HEK293 (cell line): ENCODE results near the gene SETD1A.

Experiments used
- ATF2 ChIP-seq: fragments of 450-650 bp; formaldehyde crosslinking; IDR thresholded peaks from 2 replicates; pipeline ENCODE4 v1.5.1; 2016; ENCODE audit warnings: missing biosample characterization, missing genetic modification characterization, low read depth
- GLIS1 ChIP-seq: fragments of 450-650 bp; formaldehyde crosslinking; IDR thresholded peaks from 2 replicates; pipeline ENCODE4 v1.5.1; 2016; ENCODE audit warnings: missing biosample characterization, missing genetic modification characterization
- KLF8 ChIP-seq: fragments of 450-650 bp; formaldehyde crosslinking; IDR thresholded peaks from 2 replicates; pipeline ENCODE4 v1.5.1; 2016; ENCODE audit warnings: missing biosample characterization, missing genetic modification characterization
- KLF9 ChIP-seq: fragments of 450-650 bp; formaldehyde crosslinking; IDR thresholded peaks from 2 replicates; pipeline ENCODE4 v1.5.1; 2016; ENCODE audit warnings: missing biosample characterization, missing genetic modification characterization, low read depth
- PRDM2 ChIP-seq: fragments of 450-650 bp; formaldehyde crosslinking; IDR thresholded peaks from 2 replicates; pipeline ENCODE4 v1.5.1; 2016; ENCODE audit warnings: missing biosample characterization, missing genetic modification characterization, borderline replicate concordance
- SP7 ChIP-seq: fragments of 450-650 bp; formaldehyde crosslinking; IDR thresholded peaks from 2 replicates; pipeline ENCODE4 v1.5.1; 2016; ENCODE audit warnings: missing biosample characterization, missing genetic modification characterization
- ZBTB10 ChIP-seq: fragments of 450-650 bp; formaldehyde crosslinking; IDR thresholded peaks from 2 replicates; pipeline ENCODE4 v1.5.1; 2016; ENCODE audit warnings: missing biosample characterization, missing genetic modification characterization
- ZBTB6 ChIP-seq: fragments of 450-650 bp; formaldehyde crosslinking; IDR thresholded peaks from 2 replicates; pipeline ENCODE4 v1.5.1; 2017; ENCODE audit warnings: missing biosample characterization, missing genetic modification characterization
- ZEB2 ChIP-seq: fragments of 450-650 bp; formaldehyde crosslinking; IDR thresholded peaks from 2 replicates; pipeline ENCODE4 v1.5.1; 2016; ENCODE audit warnings: missing biosample characterization, missing genetic modification characterization
- ZFP37 ChIP-seq: fragments of 450-650 bp; formaldehyde crosslinking; IDR thresholded peaks from 2 replicates; pipeline ENCODE4 v1.5.1; 2016; ENCODE audit warnings: missing biosample characterization, missing genetic modification characterization
- ZFP41 ChIP-seq: fragments of 450-650 bp; formaldehyde crosslinking; IDR thresholded peaks from 2 replicates; pipeline ENCODE4 v1.5.1; 2016; ENCODE audit warnings: missing biosample characterization, missing genetic modification characterization, borderline replicate concordance
- ZNF138 ChIP-seq: fragments of 450-650 bp; formaldehyde crosslinking; IDR thresholded peaks from 2 replicates; pipeline ENCODE4 v1.5.1; 2016; ENCODE audit warnings: missing biosample characterization, missing genetic modification characterization, borderline replicate concordance
- ZNF157 ChIP-seq: fragments of 450-650 bp; formaldehyde crosslinking; IDR thresholded peaks from 2 replicates; pipeline ENCODE4 v1.5.1; 2016; ENCODE audit warnings: missing biosample characterization, missing genetic modification characterization
- ZNF223 ChIP-seq: fragments of 450-650 bp; formaldehyde crosslinking; IDR thresholded peaks from 2 replicates; pipeline ENCODE4 v1.5.1; 2016; ENCODE audit warnings: missing biosample characterization, missing genetic modification characterization
- ZNF23 ChIP-seq: fragments of 450-650 bp; formaldehyde crosslinking; IDR thresholded peaks from 2 replicates; pipeline ENCODE4 v1.5.1; 2016; ENCODE audit warnings: missing biosample characterization, missing genetic modification characterization, borderline replicate concordance
- ZNF335 ChIP-seq: fragments of 450-650 bp; formaldehyde crosslinking; conservative IDR thresholded peaks from 2 replicates; pipeline ENCODE4 v1.5.1; 2016; ENCODE audit warnings: missing biosample characterization, missing genetic modification characterization
- ZNF394 ChIP-seq: fragments of 450-650 bp; formaldehyde crosslinking; IDR thresholded peaks from 2 replicates; pipeline ENCODE4 v1.5.1; 2016; ENCODE audit warnings: missing biosample characterization, missing genetic modification characterization, mild to moderate bottlenecking, moderate library complexity, borderline replicate concordance
- ZNF404 ChIP-seq: fragments of 450-650 bp; formaldehyde crosslinking; IDR thresholded peaks from 2 replicates; pipeline ENCODE4 v1.5.1; 2017; ENCODE audit warnings: missing biosample characterization, missing genetic modification characterization
- ZNF558 ChIP-seq: fragments of 450-650 bp; formaldehyde crosslinking; IDR thresholded peaks from 2 replicates; pipeline ENCODE4 v1.5.1; 2016; ENCODE audit warnings: missing biosample characterization, missing genetic modification characterization
- ZNF639 ChIP-seq: fragments of 450-650 bp; formaldehyde crosslinking; IDR thresholded peaks from 2 replicates; pipeline ENCODE4 v1.5.1; 2016; ENCODE audit warnings: missing biosample characterization, missing genetic modification characterization
- ZNF645 ChIP-seq: fragments of 450-650 bp; formaldehyde crosslinking; IDR thresholded peaks from 2 replicates; pipeline ENCODE4; 2016; ENCODE audit warnings: missing biosample characterization, missing genetic modification characterization
- ZNF654 ChIP-seq: fragments of 450-650 bp; formaldehyde crosslinking; IDR thresholded peaks from 2 replicates; pipeline ENCODE4 v1.5.1; 2016; ENCODE audit warnings: low read depth, missing biosample characterization, missing genetic modification characterization
- ZNF658 ChIP-seq: fragments of 450-650 bp; formaldehyde crosslinking; IDR thresholded peaks from 2 replicates; pipeline ENCODE4; 2016; ENCODE audit warnings: missing biosample characterization, missing genetic modification characterization
- ZNF768 ChIP-seq: fragments of 450-650 bp; formaldehyde crosslinking; IDR thresholded peaks from 2 replicates; pipeline ENCODE4 v1.5.1; 2018; ENCODE audit warnings: missing biosample characterization, mild to moderate bottlenecking, missing genetic modification characterization

Gene SETD1A

GRCh38 chr16:30984669-30985400 lies 27.3 kb downstream of the SETD1A start, which contains the start of gene HSD3B7 (continued):
- TF ChIP-seq ZBTB10 (tag by site-specific recombination) = no peak
- peak; percentile 83 for TF ChIP-seq ATF2 (tag by site-specific recombination)
- peak; percentile 69 for TF ChIP-seq KLF8 (tag by site-specific recombination)
- TF ChIP-seq ZNF768 (tag by site-specific recombination) = peak; percentile 94; the same call in 1 of the 2 replicates
- 0 out of 2 replicates have a peak, but pooled peaks have one; percentile 61 for TF ChIP-seq ZFP37
- TF ChIP-seq ZNF23 (tag by site-specific recombination) = no peak
- 0 out of 2 replicates have a peak, but pooled peaks have one; percentile 31 for TF ChIP-seq PRDM2 (tag by site-specific recombination)
- peak; percentile 63 for TF ChIP-seq ZEB2 (tag by site-specific recombination)
- peak; percentile 79 for TF ChIP-seq SP7
- no peak for TF ChIP-seq ZNF658 (tag by site-specific recombination)
- peak; percentile 75; the same call in 1 of the 2 replicates for TF ChIP-seq ZNF639 (tag by site-specific recombination)
- peak; percentile 73 for TF ChIP-seq ZNF654 (tag by site-specific recombination)
- no peak; the same call in 1 of the 2 replicates for TF ChIP-seq ZBTB6 (tag by site-specific recombination)
- peak; percentile 79 for TF ChIP-seq GLIS1
- TF ChIP-seq ZFP41 (tag by site-specific recombination) = no peak
- TF ChIP-seq ZNF157 (tag by site-specific recombination) = 0 out of 2 replicates have a peak, but pooled peaks have one; percentile 4
- TF ChIP-seq ZNF335 = peak; percentile 11; the same call in 1 of the 2 replicates
- no peak for TF ChIP-seq ZNF404
- peak; percentile 74 for TF ChIP-seq KLF9 (tag by site-specific recombination)
- 0 out of 2 replicates have a peak, but pooled peaks have one; percentile 14 for TF ChIP-seq ZNF223 (tag by site-specific recombination)
- TF ChIP-seq ZNF138 (tag by site-specific recombination) = no peak
- no peak for TF ChIP-seq ZNF558 (tag by site-specific recombination)
- no peak; the same call in 1 of the 2 replicates for TF ChIP-seq ZNF394
- TF ChIP-seq ZNF645 (tag by site-specific recombination) = no peak
